Left lobe of liver (tissue), 2 donors: ENCODE measurements around the gene AQP3. TPM values are rescaled to one million over a fixed set of nuclear protein-coding genes. Genes with fewer than 3 reads are reported as not detected.
"Not testable (repeated sequence)": the region's sequence is repeated elsewhere in the genome, so short reads cannot be mapped to it uniquely, and the experiment has no call there.

Experiments
- ATAC-seq: fragments of 200-7000 bp; cut with Tn5 transposase; one replicate; pipeline ENCODE4 v1.9.1; 2020; ENCODE audit warnings: mild to moderate bottlenecking, moderate library complexity
- DNase-seq: peaks from one replicate; pipeline ENCODE4 v3.0.0-alpha.2; 2020; ENCODE audit warnings: low spot score
- total RNA-seq: library from RNA; stranded (reverse); gene quantifications from one replicate; pipeline ENCODE4 v1.2.1, GENCODE V29; 2021
- donor health status: DM: no; HTN: no; CAD: no; lungs with moderate emphysema.
- donor health status: DM: no; HTN: yes; CAD: no.

Gene AQP3
- total RNA-seq: 89.5 TPM

GRCh38 chr9:33446946-33447798 is at the start of gene AQP3:
Gene AQP3 (minus strand): TSS chr9:33447593. CDS start chr9:33447530, 63 bp downstream.
- ATAC-seq (peak; percentile 80), DNase-seq (peak; percentile 94)

GRCh38 chr9:33493819-33494218 is 46.4 kb upstream of the AQP3 start:
- not testable (repeated sequence) for ATAC-seq, DNase-seq

DNA sequence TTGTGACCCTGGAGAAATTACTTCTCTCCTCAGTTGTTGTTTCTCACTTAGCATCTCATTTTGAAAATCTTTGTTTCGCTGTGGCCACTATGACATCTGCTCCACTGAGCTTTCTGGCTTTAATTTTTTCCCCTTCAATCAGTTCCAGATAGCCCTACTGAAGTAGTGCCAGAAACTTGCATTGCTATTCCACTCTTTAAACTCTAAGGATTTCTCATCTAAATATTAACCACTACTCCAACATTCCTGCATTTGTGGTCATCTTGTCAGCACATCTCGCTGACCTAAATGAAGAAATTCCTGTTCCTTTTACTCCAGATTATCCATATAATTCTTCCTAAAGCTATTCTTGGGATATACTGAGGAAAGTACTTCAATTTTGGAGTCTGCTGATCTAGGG is 41.7 kb upstream of the AQP3 start:
- no peak for DNase-seq
- no peak for ATAC-seq

- ATAC-seq: not testable (repeated sequence)
These were observed 37.9 kb upstream of the AQP3 start for GRCh38 chr9:33485312-33485711.

GRCh38 chr9:33480976-33481375 is 33.6 kb upstream of the AQP3 start:
- ATAC-seq: no peak
- no peak for DNase-seq

More at GRCh38 chr9:33485312-33485711, 37.9 kb upstream of the AQP3 start:
- DNase-seq: not testable (repeated sequence)

- DNase-seq (no peak), ATAC-seq (no peak)
These were observed 32.7 kb upstream of the AQP3 start for GRCh38 chr9:33480106-33480505.

- DNase-seq (peak; percentile 32), ATAC-seq (no peak)
These were observed 29.1 kb upstream of the AQP3 start for GRCh38 chr9:33476503-33476902.

GRCh38 chr9:33475357-33475756 is 28.0 kb upstream of the AQP3 start:
- DNase-seq (no peak), ATAC-seq (no peak)

GRCh38 chr9:33473643-33474352 is 26.4 kb upstream of the AQP3 start, which contains the start of gene NOL6:
Gene NOL6 (minus strand): TSS chr9:33473924. CDS start chr9:33473842, 82 bp downstream.
- peak; percentile 98 for DNase-seq
- ATAC-seq: peak; percentile 99

DNA sequence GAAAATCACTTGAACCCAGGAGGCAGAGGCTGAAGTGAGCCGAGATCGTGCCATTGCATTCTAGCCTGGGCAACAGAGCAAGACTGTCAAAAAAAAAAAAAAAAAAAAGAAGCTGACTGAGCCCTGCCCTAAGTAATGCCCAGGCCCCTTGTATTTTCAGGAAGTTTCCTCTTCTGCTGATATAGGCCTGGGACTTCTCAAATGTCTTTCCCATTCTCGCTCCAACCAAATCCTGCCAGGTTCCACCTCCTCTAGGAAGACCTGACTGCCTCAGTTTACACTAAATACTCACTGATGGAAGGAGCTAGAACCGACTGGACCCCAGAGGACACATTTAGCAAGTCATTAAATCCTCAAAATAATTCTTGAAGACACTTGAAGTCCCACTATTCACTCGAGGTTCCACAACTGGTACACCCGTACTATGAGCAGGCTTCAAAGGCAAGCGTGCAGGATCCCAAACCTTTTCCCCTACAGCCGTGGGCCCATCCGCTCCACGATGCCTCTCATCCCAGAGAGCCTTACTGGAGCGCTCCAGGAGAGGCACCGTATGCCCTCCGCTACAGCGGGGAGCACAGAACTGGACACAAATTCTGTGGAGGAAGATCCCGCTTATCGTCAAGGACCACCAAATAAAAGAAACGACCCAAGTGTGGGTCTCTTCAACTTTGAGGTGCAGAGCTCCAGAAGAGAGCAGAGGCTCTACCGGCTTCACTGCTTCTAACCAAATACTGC is 25.7 kb upstream of the AQP3 start:
- DNase-seq (peak; percentile 39), ATAC-seq (no peak)

GRCh38 chr9:33472171-33472880 is 24.9 kb upstream of the AQP3 start:
- no peak for ATAC-seq
- DNase-seq: peak; percentile 30

- DNase-seq (no peak), ATAC-seq (no peak)
These were observed 24.0 kb upstream of the AQP3 start for GRCh38 chr9:33471361-33471760.

DNA sequence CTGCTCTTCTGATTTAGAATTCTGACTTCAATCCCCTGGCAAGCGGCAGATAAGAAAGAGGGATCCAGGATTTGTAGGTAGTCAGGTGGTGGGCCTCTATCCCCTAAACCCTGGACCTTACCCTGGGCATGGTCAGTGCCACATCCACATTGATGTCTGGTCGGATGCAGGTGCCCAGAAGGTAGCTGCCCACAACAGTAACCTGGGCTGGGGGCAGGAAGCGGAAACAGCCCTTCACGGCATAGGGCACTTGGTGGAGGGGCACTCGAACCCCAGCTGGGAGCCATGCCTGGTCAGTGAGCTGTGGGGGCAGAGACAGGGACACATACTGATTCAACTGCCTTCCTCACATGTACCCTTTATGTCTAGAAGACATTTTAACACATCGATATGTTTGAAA is 22.5 kb upstream of the AQP3 start:
- ATAC-seq: no peak

GRCh38 chr9:33468797-33469621 is 21.6 kb upstream of the AQP3 start:
- ATAC-seq: no peak
- no peak for DNase-seq

More for the DNA sequence above, 22.5 kb upstream of the AQP3 start:
- no peak for DNase-seq

DNA sequence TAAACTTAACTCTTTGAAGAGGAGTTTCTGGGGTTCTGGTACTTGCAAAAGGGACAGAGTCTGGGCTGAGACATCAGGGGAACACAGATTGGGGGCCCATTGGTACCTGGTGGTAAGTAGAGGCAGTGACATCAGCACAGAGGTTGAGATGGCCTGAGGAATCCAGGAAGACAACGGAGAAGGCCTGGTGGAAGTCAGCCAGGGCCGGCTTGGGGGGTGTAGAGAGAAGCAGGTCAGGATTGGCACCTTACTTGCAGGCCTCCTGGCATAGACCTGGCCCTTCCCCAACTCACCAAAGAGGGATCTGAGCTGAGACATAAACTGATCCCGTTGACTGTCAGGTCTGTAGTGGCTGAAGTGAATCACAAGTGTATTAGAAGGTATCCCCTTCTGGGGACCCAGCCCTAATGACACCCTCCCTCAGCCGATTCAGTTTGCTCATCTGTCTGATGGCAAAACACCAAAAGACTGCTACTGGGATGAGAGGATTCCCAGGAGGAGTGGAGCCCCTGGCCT is 20.9 kb upstream of the AQP3 start:
- DNase-seq (no peak), ATAC-seq (no peak)

DNA sequence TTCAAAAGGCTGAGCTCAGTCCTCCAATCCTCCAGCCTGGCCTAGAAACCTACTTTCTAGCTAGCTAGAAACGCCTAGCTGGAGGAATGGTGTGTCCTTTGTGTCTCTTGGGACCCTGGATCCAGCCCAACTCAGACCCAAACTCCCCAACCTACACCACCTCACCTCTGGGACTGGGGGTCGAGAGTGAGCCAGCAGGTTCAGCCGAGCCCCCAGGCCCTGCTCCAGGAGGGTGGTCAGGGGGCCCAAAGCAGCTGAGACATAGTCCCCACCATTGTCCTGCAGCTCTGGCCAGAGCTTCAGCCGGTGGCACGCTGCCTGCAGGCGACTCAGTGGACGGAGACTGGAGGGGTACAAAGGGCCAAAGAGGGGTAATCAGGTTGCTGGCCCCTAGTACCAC is 20.1 kb upstream of the AQP3 start:
- ATAC-seq: peak; percentile 16
- DNase-seq: no peak

- DNase-seq (peak; percentile 73), ATAC-seq (peak; percentile 91)
These were observed 19.4 kb upstream of the AQP3 start for GRCh38 chr9:33466565-33467495.
